ENCODE data around the gene MCM3AP.

The MCM3AP gene

DNA sequence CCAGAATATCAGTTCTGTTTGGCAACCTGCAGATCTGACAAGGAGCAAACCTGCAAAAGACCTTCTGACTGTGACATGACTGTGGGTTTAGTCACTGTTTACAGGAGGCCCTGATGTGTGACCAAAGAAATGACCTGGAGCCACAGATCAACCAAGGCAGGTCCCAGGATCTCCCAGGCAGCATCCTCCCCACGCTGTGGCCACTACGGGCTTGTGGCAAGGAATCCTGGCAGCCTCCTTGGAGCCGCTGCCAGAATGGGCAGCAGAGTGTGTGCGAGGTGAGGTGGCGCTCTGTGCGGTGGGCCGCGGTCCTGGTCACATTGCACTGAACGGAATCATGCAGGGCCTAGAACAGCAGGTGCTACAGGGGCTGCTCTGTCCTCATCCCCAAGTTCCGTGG lies 15.9 kb downstream of the MCM3AP start:
- DNase-seq (ENCODE audit: low read depth), result no peak

GRCh38 chr21:46268371-46268770 lies 17.0 kb downstream of the MCM3AP start:
- no peak for DNase-seq (ENCODE audit: low read depth)

DNA sequence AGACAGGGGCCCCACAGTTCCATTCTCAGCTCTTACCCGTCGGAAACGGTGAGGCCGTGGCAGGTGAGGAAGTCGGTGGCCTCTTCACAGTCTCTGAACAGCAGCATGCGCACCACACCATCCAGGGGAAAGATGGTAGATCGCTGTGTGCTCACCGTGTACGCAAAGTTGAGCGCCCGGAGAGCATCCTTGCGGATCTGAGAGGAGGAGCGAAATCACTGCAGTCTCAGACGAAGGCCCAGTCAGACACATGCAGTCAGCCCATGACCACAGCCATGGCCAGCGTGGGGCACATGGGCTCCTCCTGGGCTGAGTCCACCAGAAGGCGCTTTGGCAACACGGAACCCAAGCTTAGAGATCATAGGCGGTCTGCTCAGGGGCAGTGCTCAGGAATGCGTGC lies 18.5 kb downstream of the MCM3AP start:
- DNase-seq (ENCODE audit: low read depth), result no peak

DNA sequence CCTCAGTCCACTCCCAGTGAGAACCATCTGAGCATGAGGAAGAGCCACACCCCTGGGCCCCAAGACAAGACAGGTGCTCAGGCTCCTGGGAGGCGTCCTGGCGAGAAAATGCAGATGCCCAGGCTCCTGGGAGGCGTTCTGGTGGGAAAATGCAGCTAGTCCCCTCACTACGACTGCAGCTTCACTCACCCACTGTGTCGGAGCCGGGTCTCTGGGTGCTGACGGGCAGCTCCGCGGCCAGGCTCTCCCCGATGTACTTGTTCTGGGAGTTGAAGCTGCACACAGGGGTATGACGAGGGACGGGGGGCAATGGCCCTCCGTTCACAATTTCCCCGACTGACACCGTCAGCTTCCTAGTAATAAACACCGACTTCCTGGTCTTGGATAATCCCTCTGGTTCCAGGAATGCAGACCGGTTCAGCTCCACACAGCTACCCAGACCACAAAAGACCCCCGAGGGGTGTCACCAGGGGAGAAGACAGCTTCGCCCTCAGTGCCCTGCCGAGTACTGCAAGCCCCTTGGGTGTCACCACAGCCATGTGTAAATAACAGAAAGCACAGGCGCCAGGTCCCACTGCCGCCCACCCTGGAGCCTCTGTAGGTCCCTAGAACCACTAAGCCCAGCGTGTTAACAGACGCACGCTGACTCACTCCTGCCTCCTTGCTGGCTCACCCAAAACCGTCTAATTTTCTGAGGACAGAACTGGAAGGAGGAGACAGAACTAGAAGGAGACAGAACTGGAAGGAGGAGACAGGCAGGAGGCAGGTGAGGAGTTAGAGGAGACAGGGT lies 19.5 kb downstream of the MCM3AP start:
- no peak for DNase-seq (ENCODE audit: low read depth)

- DNase-seq (ENCODE audit: low read depth), result no peak
Measured at GRCh38 chr21:46264690-46265144, 20.7 kb downstream of the MCM3AP start.

DNA sequence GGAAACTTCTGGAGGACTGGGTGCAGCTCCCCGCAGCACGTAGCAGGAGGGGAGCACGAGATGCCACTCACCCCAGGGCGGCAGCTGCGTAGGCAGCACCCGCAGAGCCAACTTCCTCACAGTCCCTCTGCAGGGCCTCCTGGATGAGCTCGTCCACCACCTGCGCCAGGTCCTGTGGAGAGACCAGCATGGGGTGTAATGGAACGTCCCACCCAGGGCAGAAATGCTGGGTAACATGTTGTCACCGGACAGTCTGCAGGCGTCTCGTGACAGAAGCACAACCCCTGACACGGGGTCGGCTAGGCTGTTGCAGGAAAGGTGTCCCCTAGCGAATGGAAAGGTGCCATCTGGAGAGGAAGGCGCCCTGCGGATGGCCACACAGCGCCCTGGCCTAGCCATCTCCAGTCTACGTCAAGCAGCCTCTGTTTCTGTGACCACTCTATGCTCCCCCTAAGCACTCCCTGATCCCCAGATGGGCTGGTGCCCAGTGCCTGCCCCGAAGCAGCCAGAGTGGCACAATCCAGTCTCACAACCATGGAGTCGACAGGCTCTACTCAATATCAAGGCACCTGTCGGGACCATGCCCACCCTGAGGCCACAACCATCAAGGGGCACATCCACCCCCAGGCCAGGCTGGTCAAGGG lies 21.2 kb downstream of the MCM3AP start:
- no peak for DNase-seq (ENCODE audit: low read depth)

DNA sequence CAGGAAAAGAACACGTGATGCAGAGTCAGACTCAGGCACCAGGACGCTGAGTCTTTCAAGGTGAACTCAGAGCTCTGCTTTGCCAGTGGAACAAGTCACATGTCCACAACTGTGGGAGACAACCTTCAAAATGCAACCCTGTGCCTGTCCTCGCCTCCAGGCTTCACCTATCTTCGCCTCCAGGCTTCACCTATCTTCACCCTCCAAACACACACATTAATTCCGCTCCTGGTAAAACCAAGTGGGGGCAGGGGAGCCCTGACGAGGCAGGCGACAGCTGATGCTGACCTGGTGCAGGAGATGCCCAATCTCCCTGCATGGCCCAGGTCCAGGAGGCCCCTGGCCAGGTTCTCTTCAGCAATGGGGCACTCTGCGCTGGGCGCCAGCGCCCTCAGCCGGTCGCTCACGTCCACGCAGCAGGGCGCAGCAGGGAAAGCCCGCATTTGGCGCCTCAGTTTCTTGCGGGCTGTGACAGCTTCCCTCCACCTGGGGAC lies 28.9 kb downstream of the MCM3AP start:
- no peak for DNase-seq (ENCODE audit: low read depth)

DNA sequence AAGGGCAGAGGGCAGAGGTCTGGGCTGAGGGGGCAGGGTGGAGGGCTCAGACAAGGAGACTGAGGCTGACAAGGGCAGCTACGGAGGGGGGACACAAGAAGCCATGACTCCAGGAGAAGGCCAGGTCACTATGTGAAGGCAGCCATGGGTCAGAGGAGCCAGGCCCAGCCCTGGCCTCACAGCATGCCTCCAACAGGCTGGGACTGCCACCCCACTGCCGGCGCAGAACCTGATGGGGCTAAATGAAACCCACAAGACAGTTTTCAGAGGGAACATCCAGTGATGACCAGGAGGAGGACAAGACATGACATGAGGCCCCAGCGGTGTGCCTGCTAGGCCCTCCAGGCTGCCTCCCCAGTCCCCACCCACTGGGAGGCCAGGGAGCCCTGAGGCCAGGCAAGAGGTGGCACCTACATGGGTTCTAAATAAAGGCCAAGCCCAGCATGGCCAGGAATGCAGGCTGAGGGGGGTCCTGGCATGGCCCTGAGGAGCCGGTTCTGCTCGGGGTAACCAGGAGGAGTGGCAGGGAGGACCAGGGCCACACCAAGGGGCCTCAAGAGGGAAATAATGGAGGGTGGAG lies 29.6 kb downstream of the MCM3AP start:
- DNase-seq (ENCODE audit: low read depth), result no peak

- DNase-seq (ENCODE audit: low read depth), result no peak
Measured at GRCh38 chr21:46255166-46255565, 30.2 kb downstream of the MCM3AP start.

DNA sequence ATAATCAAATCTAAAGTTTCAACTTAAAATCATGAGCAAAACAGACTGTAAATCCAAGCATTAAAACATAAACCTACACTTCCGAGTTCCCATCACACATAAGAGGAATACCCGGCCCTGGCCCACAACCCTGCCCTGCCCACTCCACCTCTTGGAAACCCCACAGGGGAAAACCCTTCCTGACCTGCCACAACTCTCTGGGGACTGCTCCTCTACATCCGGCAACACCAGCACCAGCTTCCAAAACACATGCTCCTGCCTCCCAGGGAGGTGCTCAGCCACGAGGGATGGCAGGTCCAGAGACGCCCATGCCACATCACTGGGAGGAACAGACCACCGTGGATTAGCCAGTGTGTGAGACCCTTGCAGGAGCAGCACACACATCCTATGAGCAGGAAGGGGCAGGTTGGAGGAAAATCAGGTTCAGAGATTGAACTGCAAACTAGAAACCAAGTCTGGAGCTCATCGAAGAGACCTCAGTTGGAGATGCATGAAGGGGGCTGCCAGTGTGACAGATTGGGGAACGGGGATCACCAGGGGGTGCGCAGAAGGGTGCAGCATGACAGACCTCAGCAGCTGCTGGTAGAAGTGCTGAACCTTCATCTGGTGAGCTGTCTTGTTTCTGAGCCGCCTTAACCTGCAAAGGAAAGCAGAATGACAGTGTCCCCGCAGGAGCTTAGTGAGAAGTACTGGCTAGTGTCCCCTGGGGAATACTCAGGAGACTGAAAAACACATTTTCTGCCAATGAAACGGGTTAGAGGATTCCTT lies 31.0 kb downstream of the MCM3AP start:
- DNase-seq (ENCODE audit: low read depth), result no peak

GRCh38 chr21:46253610-46254124 lies 31.7 kb downstream of the MCM3AP start:
- DNase-seq (ENCODE audit: low read depth), result no peak

DNA sequence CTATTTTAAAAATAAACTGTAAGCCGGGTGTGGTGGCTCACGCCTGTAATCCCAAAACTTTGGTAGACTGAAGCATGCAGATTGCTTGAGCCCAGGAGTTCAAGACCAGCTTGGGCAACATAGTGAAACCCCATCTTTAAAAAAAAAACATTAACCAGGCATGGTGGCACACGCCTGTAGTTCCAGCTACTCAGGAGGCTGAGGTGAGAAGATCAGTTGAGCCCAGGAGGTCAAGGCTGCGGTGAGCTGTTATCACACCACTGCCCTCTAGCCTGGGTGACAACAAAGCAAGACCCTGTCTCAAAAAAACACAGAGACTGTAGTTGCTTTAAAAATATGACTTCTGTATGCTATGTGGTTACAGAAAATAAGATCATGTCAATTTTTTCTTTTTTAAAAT lies 32.6 kb downstream of the MCM3AP start:
- DNase-seq (ENCODE audit: low read depth), result no peak

DNA sequence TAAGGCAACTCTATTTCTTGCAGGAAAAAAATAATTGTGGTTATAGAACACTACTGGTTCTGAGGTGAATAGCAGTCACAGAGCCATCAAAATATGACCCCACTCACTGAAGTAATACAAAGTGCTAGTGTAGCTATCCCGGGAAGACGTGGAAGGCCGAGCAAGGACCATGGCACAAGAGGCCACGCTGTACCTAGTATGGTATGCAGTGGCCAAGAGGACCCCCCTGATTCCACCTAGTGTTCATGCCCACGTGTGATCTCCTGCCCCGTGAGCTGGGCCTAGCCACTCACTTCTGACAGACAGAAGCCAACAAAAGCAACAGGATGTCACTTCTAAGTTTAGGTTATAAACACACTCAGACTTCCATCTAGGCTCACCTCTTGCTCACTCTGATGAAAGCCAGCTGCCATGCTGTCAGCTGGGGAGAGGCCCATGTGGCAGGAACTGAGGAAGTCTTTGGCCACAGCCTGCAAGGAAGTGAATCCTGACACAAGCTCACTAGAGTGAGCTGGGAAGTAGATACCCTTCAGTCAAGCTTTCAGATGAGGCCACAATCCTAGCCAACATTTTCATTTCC lies 35.2 kb downstream of the MCM3AP start:
- no peak for DNase-seq (ENCODE audit: low read depth)

DNA sequence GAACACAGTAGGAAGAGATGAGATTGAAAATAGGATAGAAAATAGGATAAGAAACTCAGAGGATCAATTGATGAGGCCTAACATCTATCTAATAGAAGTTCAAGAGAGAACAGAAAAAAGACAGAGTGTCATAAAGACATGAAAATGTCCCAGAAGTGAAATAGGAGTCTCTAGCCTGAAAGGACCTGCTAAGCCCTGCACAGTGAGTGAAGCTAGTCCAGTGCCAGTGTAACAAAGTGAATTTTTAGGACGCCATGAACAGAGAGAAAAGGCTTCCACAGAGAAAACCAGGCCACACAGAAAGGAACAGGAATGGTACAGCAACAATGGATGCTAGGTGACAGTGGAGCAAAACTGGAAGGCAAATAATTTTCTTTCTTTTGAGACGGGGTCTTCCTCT lies 36.6 kb downstream of the MCM3AP start:
- no peak for DNase-seq (ENCODE audit: low read depth)

DNA sequence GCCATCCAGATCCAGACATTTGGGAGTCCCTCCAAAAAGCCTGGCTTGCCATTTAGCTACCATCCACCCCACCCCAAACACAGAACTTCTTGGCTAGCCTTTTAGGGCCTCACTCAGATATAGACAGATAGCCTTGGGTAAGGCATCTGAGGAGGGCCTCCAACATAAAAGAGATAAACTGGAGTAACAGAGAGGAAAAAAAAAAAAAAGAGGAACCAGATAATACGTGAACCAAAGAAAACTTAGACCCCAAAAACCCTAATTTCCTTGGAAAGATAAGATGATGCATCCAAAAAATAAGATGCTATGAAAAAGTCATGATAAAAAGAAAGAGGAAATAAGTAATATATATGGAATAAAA lies 37.0 kb downstream of the MCM3AP start:
- no peak for DNase-seq (ENCODE audit: low read depth)

GRCh38 chr21:46247699-46248421 lies 37.6 kb downstream of the MCM3AP start:
- DNase-seq (ENCODE audit: low read depth), result no peak

GRCh38 chr21:46246345-46246744 lies 39.1 kb downstream of the MCM3AP start:
- DNase-seq (ENCODE audit: low read depth), result no peak

- no peak for DNase-seq (ENCODE audit: low read depth)
Measured at GRCh38 chr21:46245213-46245915, 40.0 kb downstream of the MCM3AP start.

DNA sequence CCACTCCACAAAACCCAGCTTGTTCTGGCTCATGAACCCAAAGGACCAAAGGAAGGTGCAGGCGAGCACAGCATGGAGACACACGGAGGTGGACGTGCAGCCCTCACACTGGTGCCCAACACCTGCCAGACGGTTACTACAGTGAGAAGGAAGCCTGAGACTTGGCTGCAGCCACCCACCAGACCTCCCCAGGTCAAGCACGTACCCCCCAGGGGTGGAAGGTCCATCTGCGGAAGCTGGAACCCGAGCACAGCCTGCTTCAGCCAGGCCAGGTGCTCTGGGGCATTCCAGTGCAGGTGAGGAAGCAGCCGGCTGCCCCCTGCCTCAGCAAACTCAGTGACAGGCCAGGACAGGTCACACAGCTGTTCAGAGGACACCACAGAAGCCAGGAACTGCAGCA lies 40.8 kb downstream of the MCM3AP start:
- DNase-seq (ENCODE audit: low read depth), result no peak

GRCh38 chr21:46243960-46244361 lies 41.5 kb downstream of the MCM3AP start:
- DNase-seq (ENCODE audit: low read depth), result no peak

DNA sequence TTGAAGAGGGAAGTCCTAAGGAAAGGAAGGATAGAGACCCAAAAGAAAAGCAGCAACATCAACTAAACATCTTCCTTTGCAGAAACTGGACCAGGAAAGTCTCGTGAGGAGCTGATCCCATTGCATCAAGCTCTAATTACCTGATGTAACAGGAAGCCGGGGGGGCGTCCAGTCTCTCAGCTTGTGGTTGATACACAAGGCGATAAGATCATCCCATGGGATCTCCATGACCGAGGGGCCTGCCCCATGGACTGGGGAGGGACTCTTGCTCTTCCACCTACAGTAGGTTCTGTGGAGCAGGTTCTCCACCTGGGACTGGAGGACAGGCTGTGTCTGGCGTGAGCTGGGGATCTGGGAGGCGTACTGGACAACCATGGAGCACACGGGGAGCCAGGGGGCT lies 42.1 kb downstream of the MCM3AP start:
- no peak for DNase-seq (ENCODE audit: low read depth)
